Measurements from ENCODE around the gene TLR9. TPM values are rescaled to one million over a fixed set of nuclear protein-coding genes. Genes with fewer than 3 reads are reported as not detected.

Gene TLR9
- polyA plus RNA-seq, 1 of the 3 experiments (the other 2 are of a cell fraction) = 0.12 TPM

GRCh38 chr3:52210550-52211046 lies 14.8 kb downstream of the TLR9 start:
- Histone ChIP-seq H3K27me3 (ENCODE audit: insufficient read depth) (no peaks in the 10 kb centered on the region), H3K4me3 (ENCODE audit: low read depth in 2 of 2, low read length in 1 of 2) (no peak overlapping the region), H3F3A (replicated peaks; ENCODE audit: insufficient read depth) (no peaks in the 10 kb centered on the region), H3K4me1 (ENCODE audit: control insufficient read depth in 1 of 2, insufficient read depth in 2 of 2, low read depth in 1 of 2, low read length in 1 of 2) (no peaks in the 10 kb centered on the region), H3K9me3 (no peaks in the 10 kb centered on the region), H3K4me2 (no peak overlapping the region), H3K79me2 (ENCODE audit: insufficient read depth) (no peaks in the 10 kb centered on the region), H3K36me3 (replicated peaks in 1 of 2; ENCODE audit: control insufficient read depth in 1 of 2, insufficient read depth in 2 of 2, low read length in 1 of 2) (peaks cover 75 to 84% of the 10 kb centered on the region in 2 experiments), H3K9ac (no peak overlapping the region), H4K20me1 (ENCODE audit: insufficient read depth) (no peaks in the 10 kb centered on the region), H2AFZ (ENCODE audit: low read depth) (no peak overlapping the region), H3K27ac (ENCODE audit: low read depth in 2 of 2, low read length in 1 of 2) (no peak overlapping the region), H3K9me2 (no peaks in the 10 kb centered on the region)
- DNase-seq = no peak
- TF ChIP-seq PBX3 (IDR thresholded peaks at IDR 0.05) (no peak), TEAD4 (IDR thresholded peaks at IDR 0.05; ENCODE audit: borderline replicate concordance, insufficient read depth) (no peak), MXI1 (IDR thresholded peaks at IDR 0.05; ENCODE audit: low read depth, low read length) (no peak), CHD2 (IDR thresholded peaks at IDR 0.05; ENCODE audit: low read length, partially characterized antibody) (no peak), YY1 (IDR thresholded peaks at IDR 0.05; ENCODE audit: low read depth) (no peak), USF1 (IDR thresholded peaks at IDR 0.05; ENCODE audit: borderline replicate concordance, low read depth) (no peak), GABPA (IDR thresholded peaks at IDR 0.05; ENCODE audit: low read depth) (no peak), JUND (IDR thresholded peaks at IDR 0.05) (no peak)
- 88% methylated on average over 6 of the region's 6 CpGs for WGBS (ENCODE audit: low lambda C conversion rate)
- ChIA-PET POLR2A (no interaction called here), CTCF (interaction anchor here (0.9 to 4.9 kb wide), 5 partner anchors 9 to 237 kb away, joined by 3 to 44 read pairs (median 6); no protein-coding TSS in a partner anchor)

- Histone ChIP-seq H3K9me3 (no peaks in the 10 kb centered on the region), H3K4me3 (ENCODE audit: low read depth in 2 of 2, low read length in 1 of 2) (no peak overlapping the region), H3K4me1 (ENCODE audit: control insufficient read depth in 1 of 2, insufficient read depth in 2 of 2, low read depth in 1 of 2, low read length in 1 of 2) (no peaks in the 10 kb centered on the region), H3K36me3 (replicated peaks in 1 of 2; ENCODE audit: control insufficient read depth in 1 of 2, insufficient read depth in 2 of 2, low read length in 1 of 2) (peaks cover 77 to 85% of the 10 kb centered on the region in 2 experiments), H3K9ac (no peak overlapping the region), H4K20me1 (ENCODE audit: insufficient read depth) (no peaks in the 10 kb centered on the region), H2AFZ (ENCODE audit: low read depth) (no peak overlapping the region), H3K9me2 (no peaks in the 10 kb centered on the region), H3K79me2 (ENCODE audit: insufficient read depth) (no peaks in the 10 kb centered on the region), H3K27me3 (ENCODE audit: insufficient read depth) (no peaks in the 10 kb centered on the region), H3K4me2 (no peak overlapping the region), H3F3A (replicated peaks; ENCODE audit: insufficient read depth) (no peaks in the 10 kb centered on the region), H3K27ac (ENCODE audit: low read depth in 2 of 2, low read length in 1 of 2) (no peak overlapping the region)
- ChIA-PET CTCF (interaction anchor here (0.9 to 4.9 kb wide), 8 partner anchors 9 to 238 kb away, joined by 3 to 44 read pairs (median 4); no protein-coding TSS in a partner anchor), POLR2A (no interaction called here)
- TF ChIP-seq CTCF (IDR thresholded peaks at IDR 0.05) (no peak), EP300 (IDR thresholded peaks at IDR 0.05; ENCODE audit: borderline replicate concordance in 1 of 2, low read depth in 1 of 2, low read length in 1 of 2) (no peak), REST (IDR thresholded peaks at IDR 0.05; ENCODE audit: low read depth, low read length) (no peak), USF1 (IDR thresholded peaks at IDR 0.05; ENCODE audit: borderline replicate concordance, low read depth) (no peak), GATA2 (CRISPR knock-in tag; IDR thresholded peaks at IDR 0.05) (no peak), TEAD4 (IDR thresholded peaks at IDR 0.05; ENCODE audit: borderline replicate concordance, insufficient read depth) (no peak), GABPA (IDR thresholded peaks at IDR 0.05; ENCODE audit: low read depth) (no peak), MAX (IDR thresholded peaks at IDR 0.05; ENCODE audit: low read depth) (no peak), RCOR1 (IDR thresholded peaks at IDR 0.05; ENCODE audit: low read length) (no peak), MXI1 (IDR thresholded peaks at IDR 0.05; ENCODE audit: low read depth, low read length) (no peak), CHD2 (IDR thresholded peaks at IDR 0.05; ENCODE audit: low read length, partially characterized antibody) (no peak), TCF12 (IDR thresholded peaks at IDR 0.05) (no peak)
- no peak for DNase-seq
These were observed 15.4 kb downstream of the TLR9 start for GRCh38 chr3:52210037-52210436.
